CD4-positive, alpha-beta T cell treated with Interleukin-10 for 1 hour (primary cell): ENCODE measurements around the gene PDE9A.
"Not testable (repeated sequence)": the region's sequence is repeated elsewhere in the genome, so short reads cannot be mapped to it uniquely, and the experiment has no call there.

Experiments used
- DNase-seq: peaks from one replicate; pipeline ENCODE4 v3.0.0-alpha.2; 2020

Gene PDE9A

GRCh38 chr21:42716074-42716473 is 62.7 kb downstream of the PDE9A start:
- DNase-seq: no peak

- DNase-seq: not testable (repeated sequence)
Measured at GRCh38 chr21:42720484-42720883, 67.1 kb downstream of the PDE9A start.

- DNase-seq: no peak
Measured at GRCh38 chr21:42721341-42721824, 68.0 kb downstream of the PDE9A start.

GRCh38 chr21:42722153-42722552 is 68.7 kb downstream of the PDE9A start:
- DNase-seq: no peak

GRCh38 chr21:42722808-42723473 is 69.5 kb downstream of the PDE9A start:
- DNase-seq: no peak

- DNase-seq: no peak
Measured at GRCh38 chr21:42724226-42724920, 71.0 kb downstream of the PDE9A start.

GRCh38 chr21:42725416-42725930 is 72.1 kb downstream of the PDE9A start:
- no peak for DNase-seq

GRCh38 chr21:42731264-42732032 is 78.0 kb downstream of the PDE9A start:
- DNase-seq: no peak

- DNase-seq: no peak
Measured at GRCh38 chr21:42732033-42732410, 78.6 kb downstream of the PDE9A start.

GRCh38 chr21:42733037-42733627 is 79.7 kb downstream of the PDE9A start:
- DNase-seq: no peak

GRCh38 chr21:42733874-42734273 is 80.5 kb downstream of the PDE9A start:
- no peak for DNase-seq

- peak; percentile 7 for DNase-seq
Measured at GRCh38 chr21:42734323-42734971, 81.0 kb downstream of the PDE9A start.

GRCh38 chr21:42735061-42735460 is 81.6 kb downstream of the PDE9A start:
- no peak for DNase-seq

- DNase-seq: no peak
Measured at GRCh38 chr21:42735944-42736343, 82.5 kb downstream of the PDE9A start.

GRCh38 chr21:42736646-42737350 is 83.4 kb downstream of the PDE9A start:
- DNase-seq: no peak

GRCh38 chr21:42737951-42738590 is 84.7 kb downstream of the PDE9A start:
- peak; percentile 58 for DNase-seq

- no peak for DNase-seq
Measured at GRCh38 chr21:42739061-42739931, 85.9 kb downstream of the PDE9A start.

GRCh38 chr21:42740405-42740909 is 87.0 kb downstream of the PDE9A start:
- no peak for DNase-seq

GRCh38 chr21:42741066-42741465 is 87.6 kb downstream of the PDE9A start:
- DNase-seq: no peak
